Cardiac fibroblast (primary cell): ENCODE measurements around the gene GM2A.
A peak's percentile ranks its signal among the peaks of the same experiment; 100 is the strongest.

ENCODE experiments used
- DNase-seq, 2 donors: peaks; one replicate each; pipeline versions ENCODE4 v3.0.0 to v3.0.0-alpha.2; 2010; ENCODE audit warnings: low read depth in 2 of 2
- H3K4me3 ChIP-seq, 2 donors: replicated peaks in 1 of 2; 1 replicate in 1 of 2; 2 replicates in 1 of 2; pipeline ENCODE4 v1.5.1; 2011; ENCODE audit warnings: low read depth in 2 of 2, low read length in 2 of 2, mild to moderate bottlenecking in 2 of 2, moderate library complexity in 1 of 2
- TF ChIP-seq, protein P1 (sequence below): IDR thresholded peaks from one replicate; pipeline ENCODE4 v1.5.1; 2011; ENCODE audit warnings: low read depth, mild to moderate bottlenecking, low read length, inconsistent platforms

Gene GM2A

DNA sequence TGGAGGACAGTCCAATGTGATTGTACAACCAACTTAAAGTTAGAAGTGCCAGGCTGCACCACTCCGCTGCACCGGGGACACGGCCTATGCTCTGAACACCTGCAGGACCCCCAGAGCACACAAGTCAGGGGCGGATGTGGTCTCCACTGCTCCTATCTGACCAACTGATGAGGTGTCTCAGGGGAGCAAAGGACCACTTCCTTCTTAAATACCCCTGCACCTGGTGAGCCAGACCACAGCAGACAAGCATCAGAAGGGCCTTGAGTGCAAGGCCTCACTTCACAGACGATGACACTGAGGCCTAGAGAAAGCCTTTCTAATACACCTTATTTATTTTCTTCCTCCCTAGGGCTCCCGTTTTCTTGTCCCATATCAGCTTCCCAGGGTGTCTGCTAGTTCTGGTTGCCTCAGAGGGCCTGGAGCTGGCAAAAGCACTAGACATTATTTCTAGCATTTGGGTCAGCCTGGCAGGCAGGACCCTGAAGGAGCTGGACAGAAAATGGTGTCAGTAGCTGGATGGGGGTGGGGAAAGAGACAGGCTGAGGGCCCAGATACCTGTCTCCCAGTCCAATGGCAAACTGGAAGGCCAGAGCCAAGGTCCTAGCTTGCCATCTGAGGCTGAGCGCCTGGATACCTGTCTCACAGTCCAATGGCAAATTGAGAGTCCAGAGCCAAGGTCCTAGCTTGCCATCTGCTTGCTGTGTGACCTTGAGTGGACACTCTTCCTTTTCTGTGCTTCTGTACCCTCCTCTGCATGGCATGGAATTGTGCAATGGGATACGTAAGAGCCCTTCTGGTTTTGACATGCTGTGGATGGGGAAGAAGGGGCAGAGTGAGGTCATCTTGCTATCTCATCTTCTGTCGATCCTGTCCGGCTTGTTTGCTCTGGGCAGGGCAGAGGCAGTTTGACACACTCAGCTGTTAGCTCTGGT, 38.1 kb upstream of the GM2A start:
- DNase-seq = no peak
- TF ChIP-seq, protein P1, sequence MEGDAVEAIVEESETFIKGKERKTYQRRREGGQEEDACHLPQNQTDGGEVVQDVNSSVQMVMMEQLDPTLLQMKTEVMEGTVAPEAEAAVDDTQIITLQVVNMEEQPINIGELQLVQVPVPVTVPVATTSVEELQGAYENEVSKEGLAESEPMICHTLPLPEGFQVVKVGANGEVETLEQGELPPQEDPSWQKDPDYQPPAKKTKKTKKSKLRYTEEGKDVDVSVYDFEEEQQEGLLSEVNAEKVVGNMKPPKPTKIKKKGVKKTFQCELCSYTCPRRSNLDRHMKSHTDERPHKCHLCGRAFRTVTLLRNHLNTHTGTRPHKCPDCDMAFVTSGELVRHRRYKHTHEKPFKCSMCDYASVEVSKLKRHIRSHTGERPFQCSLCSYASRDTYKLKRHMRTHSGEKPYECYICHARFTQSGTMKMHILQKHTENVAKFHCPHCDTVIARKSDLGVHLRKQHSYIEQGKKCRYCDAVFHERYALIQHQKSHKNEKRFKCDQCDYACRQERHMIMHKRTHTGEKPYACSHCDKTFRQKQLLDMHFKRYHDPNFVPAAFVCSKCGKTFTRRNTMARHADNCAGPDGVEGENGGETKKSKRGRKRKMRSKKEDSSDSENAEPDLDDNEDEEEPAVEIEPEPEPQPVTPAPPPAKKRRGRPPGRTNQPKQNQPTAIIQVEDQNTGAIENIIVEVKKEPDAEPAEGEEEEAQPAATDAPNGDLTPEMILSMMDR = no peak
- no peak overlapping the region for H3K4me3 ChIP-seq

DNA sequence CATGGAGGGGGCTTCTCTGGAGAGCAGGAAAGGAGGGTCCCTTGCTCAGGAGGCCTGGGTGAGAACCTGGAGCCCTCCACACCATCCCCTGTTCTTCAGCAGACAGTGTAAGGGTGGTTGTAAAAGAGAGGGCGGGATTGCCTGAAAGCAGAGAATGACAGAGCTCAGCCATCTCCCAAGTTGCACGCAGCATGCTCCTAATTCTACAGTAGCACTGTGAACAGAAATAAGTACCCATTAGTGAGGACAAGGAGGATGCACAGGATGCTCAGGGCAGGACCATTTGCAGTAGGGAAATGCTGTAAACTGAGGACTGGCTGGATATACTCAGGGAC, 37.5 kb upstream of the GM2A start:
- TF ChIP-seq, protein P1 = no peak
- DNase-seq = no peak
- no peak overlapping the region for H3K4me3 ChIP-seq

DNA sequence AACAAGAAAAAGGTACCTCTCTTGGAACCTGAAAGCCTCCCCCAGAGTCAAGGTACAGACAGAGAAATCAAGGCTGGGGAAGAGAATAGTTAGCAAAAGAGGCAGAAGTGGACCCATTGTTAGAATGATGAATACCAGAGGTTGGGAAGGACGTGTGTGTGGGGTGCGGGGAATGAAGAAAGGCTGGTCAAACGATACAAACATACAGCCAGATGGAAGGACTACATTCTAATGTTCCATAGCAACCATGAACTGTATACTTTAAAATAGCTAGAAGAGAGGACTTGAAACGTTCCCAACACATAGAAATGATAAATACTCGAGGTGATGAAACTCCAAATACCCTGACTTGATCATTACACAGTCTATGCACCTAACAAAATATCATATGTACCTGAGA, 36.2 kb upstream of the GM2A start:
- TF ChIP-seq, protein P1 = no peak
- H3K4me3 ChIP-seq = no peak overlapping the region
- no peak for DNase-seq

DNA sequence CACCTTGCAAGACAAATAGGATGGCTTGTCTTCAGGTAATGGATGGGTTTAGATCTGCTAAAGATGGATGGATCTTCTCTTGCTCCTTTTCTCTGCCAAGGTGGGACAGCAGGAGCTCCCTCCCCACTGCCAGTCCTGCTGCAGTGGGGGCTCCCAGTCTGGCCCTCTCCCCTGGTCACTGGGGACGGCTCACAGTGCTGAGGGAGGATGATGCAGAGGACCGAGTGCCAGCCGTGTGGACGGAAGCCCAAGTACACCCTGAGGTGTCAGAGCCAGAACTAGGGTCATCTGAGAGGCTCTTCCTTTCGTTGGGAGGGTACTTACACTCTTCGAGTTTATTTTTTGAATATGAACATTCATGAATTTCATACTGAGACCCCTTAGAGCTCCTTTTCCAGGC, 34.8 kb upstream of the GM2A start:
- TF ChIP-seq, protein P1 = no peak
- no peak overlapping the region for H3K4me3 ChIP-seq
- DNase-seq = no peak

DNA sequence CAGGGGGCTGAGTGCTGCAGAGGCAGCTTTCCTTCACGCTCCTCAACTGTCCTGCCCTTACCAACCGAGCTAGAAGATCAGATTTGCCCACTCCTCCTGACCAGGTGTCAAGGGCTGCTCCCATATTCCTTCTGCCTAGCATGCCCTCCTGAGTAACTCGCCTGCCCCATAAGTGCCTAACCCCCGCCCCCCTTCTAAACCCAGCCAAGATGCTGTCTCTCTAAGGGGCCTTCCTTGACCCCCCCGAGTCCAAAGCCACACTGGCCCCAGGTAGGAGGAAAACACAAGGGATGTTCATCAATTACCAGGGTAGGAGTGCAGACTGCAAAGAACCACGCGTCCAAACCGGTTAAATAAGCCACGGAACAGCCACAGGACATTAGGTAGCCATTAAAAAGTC, 33.8 kb upstream of the GM2A start:
- no peak overlapping the region for H3K4me3 ChIP-seq
- DNase-seq = no peak
- TF ChIP-seq, protein P1 = no peak

DNA sequence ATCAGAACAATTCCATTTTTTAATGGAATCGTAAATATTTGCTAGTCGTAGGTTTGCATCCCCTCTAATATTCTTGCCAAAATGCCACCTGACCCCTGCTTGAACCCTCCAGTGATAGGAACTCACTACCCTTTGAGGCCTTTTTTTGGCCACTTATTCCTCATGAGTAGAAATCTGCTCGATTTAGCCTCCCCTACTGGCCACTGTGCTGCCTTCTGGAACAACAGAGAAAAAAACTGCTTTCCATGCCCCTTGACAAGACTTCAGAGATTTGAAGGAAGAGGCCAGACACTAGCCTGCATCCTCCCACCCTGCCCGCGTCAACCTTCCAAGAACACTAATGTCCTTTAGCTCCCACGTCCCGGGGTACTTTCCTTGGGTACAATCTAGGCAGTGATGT, 33.2 kb upstream of the GM2A start:
- TF ChIP-seq, protein P1 = peak; percentile 38
- no peak overlapping the region for H3K4me3 ChIP-seq
- peak in 1 of 2 donors; percentile 28 for DNase-seq

DNA sequence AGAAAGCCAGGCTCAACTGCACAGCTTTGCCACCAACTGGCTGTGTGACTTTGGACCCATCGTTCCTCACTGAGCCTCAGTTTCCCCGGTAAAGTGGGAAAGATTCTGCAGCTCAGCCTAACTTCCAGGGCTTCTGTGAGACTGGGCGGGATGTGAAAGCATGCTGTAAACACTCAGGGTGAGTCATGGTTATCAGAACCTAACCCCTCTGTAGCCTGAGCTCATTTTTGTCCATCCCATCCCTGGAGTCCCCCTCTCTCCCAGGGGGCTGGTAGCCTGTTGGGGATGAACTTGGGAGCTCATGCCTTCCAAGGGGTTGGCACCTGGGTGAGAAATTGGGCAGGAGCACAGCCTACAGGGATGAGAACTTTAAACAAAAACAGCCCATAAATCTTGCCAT, 31.4 kb upstream of the GM2A start:
- TF ChIP-seq, protein P1 = no peak
- H3K4me3 ChIP-seq = no peak overlapping the region
- peak in 1 of 2 donors; percentile 22 for DNase-seq
